ENCODE measurements around the gene RFNG.
"Not testable (repeated sequence)": the region's sequence is repeated elsewhere in the genome, so short reads cannot be mapped to it uniquely, and the experiment has no call there.

RFNG gene

DNA sequence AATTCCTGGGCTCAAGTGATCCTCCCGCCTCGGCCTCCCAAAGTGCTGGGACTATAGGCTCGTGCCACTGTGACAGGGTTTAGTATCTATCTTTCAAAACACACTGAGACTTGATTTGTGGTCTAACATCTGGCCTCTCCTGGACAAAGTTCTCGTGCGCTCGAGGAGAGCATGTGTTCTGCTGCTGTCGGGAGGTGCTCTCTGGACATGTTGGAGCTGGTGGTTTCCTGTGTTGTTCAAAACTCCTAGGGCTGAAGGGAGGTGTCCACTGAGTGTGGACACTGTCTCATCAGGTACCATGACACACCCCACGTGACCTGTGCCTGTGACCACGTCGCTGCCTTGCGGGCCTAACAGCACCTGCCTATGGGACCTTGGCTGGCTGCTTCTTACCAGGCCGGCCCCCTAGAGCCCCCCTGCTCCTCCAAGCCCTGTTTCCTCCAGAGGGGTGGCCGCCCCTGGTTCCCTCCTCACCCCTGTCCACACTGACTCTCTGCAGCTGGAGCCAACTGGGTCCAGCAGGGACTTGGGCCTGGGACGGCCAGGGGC is 5.6 kb downstream of the RFNG start:
- H3K4me3 ChIP-seq (ENCODE audit: low read length): no peak overlapping the region
- TF ChIP-seq, protein P1, sequence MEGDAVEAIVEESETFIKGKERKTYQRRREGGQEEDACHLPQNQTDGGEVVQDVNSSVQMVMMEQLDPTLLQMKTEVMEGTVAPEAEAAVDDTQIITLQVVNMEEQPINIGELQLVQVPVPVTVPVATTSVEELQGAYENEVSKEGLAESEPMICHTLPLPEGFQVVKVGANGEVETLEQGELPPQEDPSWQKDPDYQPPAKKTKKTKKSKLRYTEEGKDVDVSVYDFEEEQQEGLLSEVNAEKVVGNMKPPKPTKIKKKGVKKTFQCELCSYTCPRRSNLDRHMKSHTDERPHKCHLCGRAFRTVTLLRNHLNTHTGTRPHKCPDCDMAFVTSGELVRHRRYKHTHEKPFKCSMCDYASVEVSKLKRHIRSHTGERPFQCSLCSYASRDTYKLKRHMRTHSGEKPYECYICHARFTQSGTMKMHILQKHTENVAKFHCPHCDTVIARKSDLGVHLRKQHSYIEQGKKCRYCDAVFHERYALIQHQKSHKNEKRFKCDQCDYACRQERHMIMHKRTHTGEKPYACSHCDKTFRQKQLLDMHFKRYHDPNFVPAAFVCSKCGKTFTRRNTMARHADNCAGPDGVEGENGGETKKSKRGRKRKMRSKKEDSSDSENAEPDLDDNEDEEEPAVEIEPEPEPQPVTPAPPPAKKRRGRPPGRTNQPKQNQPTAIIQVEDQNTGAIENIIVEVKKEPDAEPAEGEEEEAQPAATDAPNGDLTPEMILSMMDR (IDR thresholded peaks at IDR 0.05; ENCODE audit: insufficient read depth, low read depth, low read length, missing control alignments): no peak
- no peak for DNase-seq (ENCODE audit: low read depth)

DNA sequence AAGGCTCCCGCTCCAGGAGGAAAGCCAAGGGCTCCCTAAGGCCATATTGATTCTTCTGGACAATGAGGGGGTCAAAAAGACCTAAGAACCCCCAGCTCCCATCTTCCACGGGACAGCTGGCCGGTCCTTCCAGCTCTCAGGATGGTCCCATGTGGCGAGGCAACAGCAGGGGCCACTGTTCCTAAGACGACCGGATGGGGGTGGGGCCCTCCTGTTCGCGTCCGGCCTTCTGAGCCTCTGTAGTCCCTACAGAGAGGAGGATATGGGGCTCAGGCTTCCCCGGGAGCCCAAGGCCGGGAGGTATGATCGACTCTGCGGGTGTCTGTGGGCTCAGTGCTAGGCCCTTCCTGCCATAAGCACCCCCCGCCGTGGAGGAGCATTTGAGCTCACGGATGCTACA is 8.1 kb downstream of the RFNG start:
- TF ChIP-seq, protein P1 (IDR thresholded peaks at IDR 0.05; ENCODE audit: insufficient read depth, low read depth, low read length, missing control alignments): no peak
- H3K4me3 ChIP-seq (ENCODE audit: low read length): no peak overlapping the region
- no peak for DNase-seq (ENCODE audit: low read depth)

DNA sequence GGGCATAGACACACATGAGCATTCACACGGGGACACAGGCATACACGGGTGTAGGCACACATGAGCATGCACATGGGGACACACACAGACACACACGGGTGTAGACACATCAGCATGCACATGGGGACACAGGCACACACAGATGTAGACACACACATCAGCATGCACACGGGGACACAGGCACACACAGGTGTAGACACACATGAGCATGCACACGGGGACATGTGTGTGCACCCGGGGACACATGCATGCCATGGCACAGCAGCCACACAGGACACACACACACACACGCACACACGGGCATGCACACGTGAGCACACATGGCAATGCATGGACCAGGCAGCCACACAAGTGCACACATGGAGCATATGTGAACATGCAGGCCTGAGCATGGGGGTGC is 9.0 kb downstream of the RFNG start:
- TF ChIP-seq, protein P1 (IDR thresholded peaks at IDR 0.05; ENCODE audit: insufficient read depth, low read depth, low read length, missing control alignments): no peak
- H3K4me3 ChIP-seq (ENCODE audit: low read length): no peak overlapping the region
- DNase-seq (ENCODE audit: low read depth): no peak

DNA sequence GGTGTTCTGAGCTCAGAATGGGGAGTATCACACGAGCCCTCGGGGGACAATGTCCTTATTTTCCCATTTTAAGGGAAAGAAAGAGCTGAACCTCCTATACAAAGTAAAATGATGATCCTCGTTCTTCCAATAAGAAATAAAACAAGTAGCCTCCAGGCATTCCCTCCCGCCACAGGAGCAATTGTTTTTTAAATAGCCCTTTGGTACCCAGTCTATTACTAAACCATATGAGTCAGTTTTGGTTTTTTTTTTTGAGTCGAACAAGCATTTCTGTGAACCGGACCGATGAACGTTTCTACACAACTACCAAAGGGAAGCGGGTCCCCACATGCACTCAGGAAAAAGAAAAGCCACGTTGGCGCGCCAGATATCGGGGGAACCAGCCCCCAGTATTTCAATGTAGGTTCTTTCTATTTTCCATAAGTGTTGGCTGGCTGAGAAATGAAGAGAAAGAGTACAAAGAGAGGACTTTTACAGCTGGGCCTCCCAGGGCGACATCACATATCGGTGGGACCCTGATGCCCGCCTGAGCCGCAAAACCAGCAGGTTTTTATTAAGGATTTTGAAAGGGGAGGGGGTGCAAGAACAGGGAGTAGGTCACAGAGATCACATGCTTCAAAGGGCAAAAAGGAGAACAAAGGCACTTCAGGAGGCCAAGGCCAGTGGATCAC is 10.3 kb downstream of the RFNG start:
- TF ChIP-seq, protein P1 (IDR thresholded peaks at IDR 0.05; ENCODE audit: insufficient read depth, low read depth, low read length, missing control alignments): no peak
- DNase-seq (ENCODE audit: low read depth): peak; percentile 50
- H3K4me3 ChIP-seq (ENCODE audit: low read length): no peak overlapping the region

DNA sequence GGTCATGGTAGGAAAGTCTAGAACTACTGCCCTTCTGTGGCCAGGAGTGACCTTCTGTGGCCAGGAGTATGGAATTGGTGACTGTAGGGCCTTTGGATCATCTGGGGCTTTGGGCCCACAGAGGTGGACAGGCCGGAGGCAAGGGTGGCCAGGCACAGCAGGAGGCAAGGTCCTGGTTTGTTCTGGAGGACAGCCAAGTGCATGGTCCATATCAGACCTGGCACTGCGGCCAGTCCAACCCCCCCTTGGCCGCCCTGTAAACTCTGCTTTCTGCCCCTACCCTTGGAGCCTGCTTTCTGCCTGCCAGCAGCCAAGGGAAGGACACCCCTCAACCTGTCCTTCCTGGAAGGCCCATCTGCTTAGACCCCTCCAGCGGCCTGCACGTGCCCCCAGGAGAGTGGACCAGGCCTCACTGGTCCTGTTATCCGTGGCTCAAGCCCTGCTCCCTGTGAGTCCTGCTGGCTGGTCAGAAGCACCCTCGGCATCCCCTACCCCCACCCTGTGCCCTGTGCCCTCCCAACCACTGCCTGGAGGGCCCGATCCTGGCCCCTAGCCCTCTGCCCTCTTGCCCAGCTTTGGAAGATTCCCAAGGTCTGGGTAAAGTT is 11.8 kb downstream of the RFNG start:
- TF ChIP-seq, protein P1 (IDR thresholded peaks at IDR 0.05; ENCODE audit: insufficient read depth, low read depth, low read length, missing control alignments): no peak
- H3K4me3 ChIP-seq (ENCODE audit: low read length): no peak overlapping the region
- DNase-seq (ENCODE audit: low read depth): no peak

DNA sequence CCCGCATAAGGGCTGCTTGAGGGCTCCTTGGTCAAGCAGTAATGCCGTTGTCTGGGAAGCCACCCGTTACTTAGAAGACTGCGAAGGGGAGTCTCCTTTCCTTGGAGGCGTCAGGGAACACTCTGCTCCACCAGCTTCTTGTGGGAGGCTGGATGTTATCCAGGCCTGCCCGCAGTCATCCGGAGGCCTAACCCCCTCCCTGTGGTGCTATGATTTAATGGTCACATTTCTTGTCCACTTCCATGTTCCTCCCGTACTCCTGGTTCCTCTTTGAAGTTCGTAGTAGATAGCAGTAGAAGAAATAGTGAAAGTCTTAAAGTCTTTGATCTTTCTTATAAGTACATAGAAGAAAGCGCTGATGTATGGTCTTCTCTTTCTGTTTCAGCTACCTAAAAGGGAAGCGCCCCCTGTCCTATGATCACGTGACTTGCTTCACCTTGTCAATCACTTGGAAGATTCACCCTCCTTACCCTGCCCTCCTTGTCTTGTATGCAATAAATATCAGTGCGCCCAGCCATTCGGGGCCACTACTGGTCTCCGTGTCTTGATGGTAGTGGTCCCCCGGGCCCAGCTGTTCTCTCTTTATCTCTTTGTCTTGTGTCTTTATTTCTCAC is 12.7 kb downstream of the RFNG start:
- not testable (repeated sequence) for DNase-seq (ENCODE audit: low read depth)

DNA sequence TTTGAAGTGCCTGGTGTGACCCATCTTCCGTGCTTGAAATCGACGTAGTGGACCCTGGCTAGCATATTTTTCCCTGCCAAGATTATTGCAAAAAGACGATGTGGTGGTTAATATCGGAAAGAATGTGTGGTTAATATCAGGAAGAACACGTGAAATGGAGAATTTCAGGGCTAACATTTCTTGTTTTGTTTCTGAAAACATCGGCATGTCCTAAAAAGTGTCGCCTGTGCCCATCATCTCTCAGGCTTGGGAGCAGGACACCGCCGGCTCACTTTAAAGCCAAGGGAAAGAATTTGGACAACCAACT is 13.8 kb downstream of the RFNG start:
- TF ChIP-seq, protein P1 (IDR thresholded peaks at IDR 0.05; ENCODE audit: insufficient read depth, low read depth, low read length, missing control alignments): no peak
- peak overlapping the region; percentile 80 for H3K4me3 ChIP-seq (ENCODE audit: low read length)
- DNase-seq (ENCODE audit: low read depth): no peak

More for the DNA sequence above, 12.7 kb downstream of the RFNG start:
- H3K4me3 ChIP-seq (ENCODE audit: low read length): not testable (repeated sequence)

All from epithelial cell of esophagus (primary cell).